GM12872 (cell line): Measurements from ENCODE around the gene MRPL43.

ENCODE experiments used
- TF ChIP-seq, protein P1 (sequence below): IDR thresholded peaks from 3 replicates; pipeline ENCODE4 v1.5.1; 2011; ENCODE audit warnings: low read depth, mild to moderate bottlenecking, low read length, moderate library complexity; ENCODE audit not compliant: insufficient read depth

MRPL43 gene

DNA sequence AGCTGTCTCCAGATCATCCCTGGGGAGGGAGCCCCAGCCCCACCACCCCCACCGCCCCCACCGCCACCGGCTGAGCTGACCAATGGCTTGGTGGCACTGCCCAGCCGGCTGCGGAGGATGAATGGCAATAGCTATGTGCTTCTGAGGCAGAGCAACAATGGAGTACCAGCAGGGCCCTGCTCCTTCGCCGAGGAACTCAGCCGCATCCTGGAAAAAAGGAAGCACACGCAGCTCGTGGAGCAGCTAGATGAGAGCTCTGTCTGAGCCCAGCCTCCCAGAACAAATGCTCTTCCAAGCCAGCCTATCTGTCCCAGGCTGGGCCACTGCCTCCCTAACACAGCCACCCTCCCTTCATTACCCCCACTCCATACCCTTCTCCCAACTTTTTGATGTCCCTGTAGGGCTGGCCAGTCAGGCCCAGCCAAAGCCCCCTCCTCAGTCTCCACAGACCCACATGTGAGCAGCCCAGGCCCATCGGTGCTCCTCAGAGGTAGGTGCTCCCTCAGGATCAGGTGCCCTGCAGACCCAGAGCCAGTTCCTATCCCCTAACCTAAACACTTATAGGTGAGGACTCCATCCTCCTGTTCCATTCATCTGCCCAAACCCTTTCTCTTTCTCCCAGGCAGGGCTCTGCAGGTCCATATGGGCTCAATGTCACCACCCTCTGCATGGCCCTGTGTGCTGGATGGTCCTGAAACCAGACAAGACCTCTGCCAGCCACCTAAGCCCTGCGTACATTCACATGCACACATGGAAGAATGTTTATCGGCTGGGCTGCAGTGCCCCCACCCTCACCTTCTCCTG is 3.2 kb downstream of the MRPL43 start:
- TF ChIP-seq, protein P1, sequence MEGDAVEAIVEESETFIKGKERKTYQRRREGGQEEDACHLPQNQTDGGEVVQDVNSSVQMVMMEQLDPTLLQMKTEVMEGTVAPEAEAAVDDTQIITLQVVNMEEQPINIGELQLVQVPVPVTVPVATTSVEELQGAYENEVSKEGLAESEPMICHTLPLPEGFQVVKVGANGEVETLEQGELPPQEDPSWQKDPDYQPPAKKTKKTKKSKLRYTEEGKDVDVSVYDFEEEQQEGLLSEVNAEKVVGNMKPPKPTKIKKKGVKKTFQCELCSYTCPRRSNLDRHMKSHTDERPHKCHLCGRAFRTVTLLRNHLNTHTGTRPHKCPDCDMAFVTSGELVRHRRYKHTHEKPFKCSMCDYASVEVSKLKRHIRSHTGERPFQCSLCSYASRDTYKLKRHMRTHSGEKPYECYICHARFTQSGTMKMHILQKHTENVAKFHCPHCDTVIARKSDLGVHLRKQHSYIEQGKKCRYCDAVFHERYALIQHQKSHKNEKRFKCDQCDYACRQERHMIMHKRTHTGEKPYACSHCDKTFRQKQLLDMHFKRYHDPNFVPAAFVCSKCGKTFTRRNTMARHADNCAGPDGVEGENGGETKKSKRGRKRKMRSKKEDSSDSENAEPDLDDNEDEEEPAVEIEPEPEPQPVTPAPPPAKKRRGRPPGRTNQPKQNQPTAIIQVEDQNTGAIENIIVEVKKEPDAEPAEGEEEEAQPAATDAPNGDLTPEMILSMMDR = no peak

DNA sequence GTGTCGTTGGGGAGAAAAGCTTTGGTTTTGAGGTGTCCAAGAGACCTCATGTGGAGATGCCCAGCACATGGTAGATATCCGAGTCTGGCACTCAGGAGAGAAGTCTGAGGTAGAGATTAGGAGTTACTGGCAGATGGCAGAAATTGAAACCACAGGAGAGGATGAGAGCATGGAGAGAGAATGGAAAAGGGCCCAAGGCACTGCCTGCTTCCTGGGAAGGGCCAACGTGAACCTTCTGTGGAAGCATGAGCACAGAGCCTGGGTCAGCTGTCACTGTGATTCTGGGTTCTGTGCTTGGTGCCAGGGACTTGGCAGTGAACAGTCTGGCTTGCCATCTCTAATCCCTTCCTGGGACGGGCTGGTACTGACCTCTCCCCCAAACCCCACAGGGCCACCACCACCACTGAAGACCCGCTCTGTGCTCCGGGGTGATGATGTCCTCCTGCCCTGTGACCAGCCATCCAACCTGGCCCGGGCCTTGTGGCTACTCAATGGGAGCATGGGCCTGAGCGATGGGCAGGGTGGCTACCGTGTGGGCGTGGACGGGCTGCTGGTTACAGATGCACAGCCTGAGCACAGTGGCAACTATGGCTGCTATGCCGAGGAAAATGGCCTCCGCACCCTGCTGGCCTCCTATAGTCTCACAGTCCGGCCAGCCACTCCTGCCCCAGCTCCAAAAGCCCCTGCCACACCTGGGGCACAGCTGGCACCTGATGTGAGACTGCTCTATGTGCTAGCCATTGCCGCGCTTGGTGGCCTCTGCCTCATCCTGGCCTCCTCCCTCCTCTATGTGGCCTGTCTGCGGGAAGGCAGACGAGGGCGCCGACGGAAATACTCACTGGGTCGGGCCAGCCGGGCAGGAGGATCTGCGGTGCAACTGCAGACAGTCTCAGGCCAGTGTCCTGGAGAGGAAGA is 4.1 kb downstream of the MRPL43 start:
- TF ChIP-seq, protein P1 = no peak

DNA sequence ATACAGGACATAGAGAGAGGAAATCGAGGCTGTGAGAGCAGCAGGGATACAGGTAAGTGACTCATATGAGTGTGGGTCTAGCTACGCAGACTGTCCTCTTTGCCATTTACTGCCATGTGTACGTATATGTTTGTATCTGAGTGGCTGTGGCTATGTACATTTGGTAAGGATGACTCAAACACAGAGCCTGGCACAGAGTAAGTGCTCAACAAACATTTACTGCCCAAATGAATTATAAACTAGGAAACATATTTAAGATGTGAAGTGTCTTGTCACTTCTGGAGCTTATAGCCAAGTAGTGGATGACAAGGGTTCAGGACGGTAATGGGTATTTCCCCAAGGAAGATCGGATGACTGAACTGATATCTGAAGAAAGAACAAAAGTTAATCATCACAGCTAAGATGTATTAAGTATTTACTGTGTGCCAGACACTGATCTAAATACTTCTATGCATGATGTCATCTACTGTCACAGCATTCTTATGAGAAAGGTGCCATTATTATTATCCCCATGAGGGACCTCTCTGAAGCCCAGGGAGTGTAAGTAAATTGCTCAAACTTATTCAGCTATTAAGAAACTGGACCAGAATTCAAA is 6.0 kb downstream of the MRPL43 start:
- TF ChIP-seq, protein P1 = no peak

DNA sequence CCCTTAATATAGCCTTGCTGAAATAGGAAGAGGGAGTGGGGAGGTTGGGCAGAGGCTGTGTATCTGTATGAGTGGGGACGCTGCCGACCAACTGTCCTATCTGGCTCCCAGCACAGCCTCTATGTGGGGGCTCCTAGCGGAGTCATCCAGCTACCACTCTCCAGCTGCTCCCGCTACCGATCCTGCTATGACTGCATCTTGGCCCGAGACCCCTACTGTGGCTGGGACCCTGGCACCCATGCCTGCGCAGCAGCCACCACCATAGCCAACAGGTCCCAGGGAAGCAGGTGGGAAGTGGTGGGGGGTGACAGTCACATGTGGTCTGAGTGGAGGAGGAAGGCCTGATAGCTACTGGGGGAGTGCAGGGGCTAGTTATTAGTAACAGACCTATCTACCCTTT is 6.6 kb downstream of the MRPL43 start:
- TF ChIP-seq, protein P1 = no peak

DNA sequence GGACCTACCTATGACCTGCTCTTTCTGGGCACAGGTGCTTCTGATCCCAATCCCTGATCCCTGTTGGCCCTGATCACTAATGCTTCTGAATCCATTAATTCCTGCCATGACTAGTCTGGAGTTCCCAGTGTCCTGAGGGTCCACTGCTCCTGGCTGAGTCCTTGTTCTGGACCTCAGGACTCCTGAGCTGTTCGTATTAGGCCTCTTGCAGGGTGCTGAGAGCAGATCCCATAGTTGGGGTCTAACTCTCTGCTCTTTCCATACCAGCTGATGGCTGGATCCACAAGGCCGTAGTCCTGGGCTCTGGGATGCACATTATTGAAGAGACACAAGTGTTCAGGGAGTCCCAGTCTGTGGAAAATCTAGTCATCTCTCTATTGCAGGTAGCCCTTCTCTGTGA is 7.0 kb downstream of the MRPL43 start:
- TF ChIP-seq, protein P1 = no peak

DNA sequence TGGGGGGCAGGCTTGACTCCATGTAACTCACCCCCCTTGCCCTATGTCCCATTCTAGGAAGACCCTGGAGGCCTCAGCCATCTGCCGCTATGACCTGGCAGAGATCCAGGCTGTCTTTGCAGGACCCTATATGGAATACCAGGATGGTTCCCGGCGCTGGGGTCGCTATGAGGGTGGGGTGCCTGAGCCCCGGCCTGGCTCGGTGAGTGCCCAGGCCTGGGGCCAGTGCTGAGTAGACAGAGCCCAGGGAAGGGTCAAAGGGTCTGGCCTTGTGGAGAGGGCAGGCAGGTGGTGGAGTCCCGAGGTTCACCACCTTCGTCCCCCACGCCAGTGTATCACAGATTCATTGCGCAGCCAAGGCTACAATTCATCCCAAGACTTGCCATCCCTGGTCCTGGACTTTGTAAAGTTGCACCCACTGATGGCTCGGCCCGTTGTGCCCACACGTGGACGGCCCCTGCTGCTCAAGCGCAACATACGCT is 7.5 kb downstream of the MRPL43 start:
- TF ChIP-seq, protein P1 = no peak

DNA sequence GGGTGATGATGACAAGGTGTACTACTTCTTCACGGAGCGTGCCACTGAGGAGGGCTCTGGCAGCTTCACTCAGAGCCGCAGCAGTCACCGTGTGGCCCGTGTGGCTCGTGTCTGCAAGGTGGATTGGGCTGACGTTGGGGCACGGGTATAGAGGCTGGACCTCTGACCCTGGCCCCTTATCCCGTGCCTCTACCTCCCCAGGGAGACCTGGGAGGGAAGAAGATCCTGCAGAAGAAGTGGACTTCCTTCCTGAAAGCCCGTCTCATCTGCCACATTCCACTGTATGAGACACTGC is 8.4 kb downstream of the MRPL43 start:
- TF ChIP-seq, protein P1 = no peak
